ENCODE measurements around the gene SNRPA.

The SNRPA gene

GRCh38 chr19:40735013-40735771, 15.8 kb upstream of the SNRPA start:
- no peak overlapping the region for H3K4me3 ChIP-seq (ENCODE audit: low read depth, low read length)
- TF ChIP-seq CTCF (IDR thresholded peaks at IDR 0.05; ENCODE audit: low read depth, low read length) = no peak

GRCh38 chr19:40736661-40737060, 14.3 kb upstream of the SNRPA start:
- no peak overlapping the region for H3K4me3 ChIP-seq (ENCODE audit: low read depth, low read length)
- TF ChIP-seq CTCF (IDR thresholded peaks at IDR 0.05; ENCODE audit: low read depth, low read length) = no peak

- TF ChIP-seq CTCF (IDR thresholded peaks at IDR 0.05; ENCODE audit: low read depth, low read length) = no peak
- H3K4me3 ChIP-seq (ENCODE audit: low read depth, low read length) = no peak overlapping the region
These were observed 13.8 kb upstream of the SNRPA start for GRCh38 chr19:40737102-40737644.

- H3K4me3 ChIP-seq (ENCODE audit: low read depth, low read length) = no peak overlapping the region
- TF ChIP-seq CTCF (IDR thresholded peaks at IDR 0.05; ENCODE audit: low read depth, low read length) = no peak
These were observed 11.8 kb upstream of the SNRPA start for GRCh38 chr19:40739030-40739839.

- no peak for TF ChIP-seq CTCF (IDR thresholded peaks at IDR 0.05; ENCODE audit: low read depth, low read length)
- no peak overlapping the region for H3K4me3 ChIP-seq (ENCODE audit: low read depth, low read length)
These were observed 10.9 kb upstream of the SNRPA start for GRCh38 chr19:40739871-40740703.

DNA sequence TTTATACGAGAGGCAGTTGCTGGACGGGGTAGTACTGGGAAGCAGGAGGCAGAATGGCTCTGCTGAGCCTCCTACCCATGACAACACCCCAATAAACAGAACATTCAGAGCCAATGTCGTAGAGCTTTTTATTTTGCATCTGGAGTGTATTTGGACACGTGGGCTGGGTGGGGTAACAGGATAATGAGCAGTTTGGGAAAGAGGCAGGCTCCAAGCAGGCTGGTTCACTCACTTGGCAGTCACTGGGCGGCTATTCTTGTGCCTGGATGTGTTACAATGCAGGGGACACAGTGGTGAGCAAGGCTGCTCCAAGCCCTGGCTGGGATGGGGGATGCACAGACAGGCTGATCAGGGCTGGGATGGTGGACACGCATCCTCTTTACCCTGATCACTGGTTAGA, 10.3 kb upstream of the SNRPA start:
- H3K4me3 ChIP-seq (ENCODE audit: low read depth, low read length) = no peak overlapping the region
- TF ChIP-seq CTCF (IDR thresholded peaks at IDR 0.05; ENCODE audit: low read depth, low read length) = no peak
